H9 (cell line): Measurements from ENCODE around the gene SPTLC1. TPM values are rescaled to one million over a fixed set of nuclear protein-coding genes. Genes with fewer than 3 reads are reported as not detected.

Source experiments
- DNase-seq: peaks from one replicate; pipeline ENCODE4 v3.0.0-alpha.2; 2017
- H2AFZ ChIP-seq: one replicate; pipeline ENCODE4 v1.6.1; 2013; ENCODE audit warnings: mild to moderate bottlenecking, low read length, control low read depth, moderate library complexity
- H2AK5ac ChIP-seq: 2 replicates; pipeline ENCODE4 v1.6.1; 2013; ENCODE audit warnings: low read length, control low read depth, mixed read lengths; ENCODE audit not compliant: insufficient read length
- H2BK120ac ChIP-seq: one replicate; pipeline ENCODE4 v1.6.1; 2013; ENCODE audit warnings: low read depth, mild to moderate bottlenecking, low read length, control low read depth, inconsistent platforms; ENCODE audit not compliant: poor library complexity, severe bottlenecking
- H2BK12ac ChIP-seq: 2 replicates; pipeline ENCODE4 v1.6.1; 2013; ENCODE audit warnings: low read length, control low read depth, mixed read lengths, low read depth; ENCODE audit not compliant: insufficient read length
- H2BK15ac ChIP-seq: 2 replicates; pipeline ENCODE4 v1.6.1; 2013; ENCODE audit warnings: low read depth, low read length, control low read depth
- H2BK20ac ChIP-seq: one replicate; pipeline ENCODE4 v1.6.1; 2013; ENCODE audit warnings: low read depth, mild to moderate bottlenecking, low read length, control low read depth, inconsistent platforms; ENCODE audit not compliant: poor library complexity, severe bottlenecking
- H2BK5ac ChIP-seq: 2 replicates; pipeline ENCODE4 v1.6.1; 2013; ENCODE audit warnings: low read length, control low read depth, mixed read lengths; ENCODE audit not compliant: insufficient read length
- H3K14ac ChIP-seq: 2 replicates; pipeline ENCODE4 v1.6.1; 2013; ENCODE audit warnings: low read length, control low read depth; ENCODE audit not compliant: insufficient read depth
- H3K18ac ChIP-seq: 2 replicates; pipeline ENCODE4 v1.6.1; 2013; ENCODE audit warnings: low read depth, mild to moderate bottlenecking, mixed read lengths, low read length, control low read depth; ENCODE audit not compliant: insufficient read length
- H3K23ac ChIP-seq: 2 replicates; pipeline ENCODE4 v1.6.1; 2013; ENCODE audit warnings: low read length, control low read depth, mixed read lengths, low read depth; ENCODE audit not compliant: insufficient read length
- H3K23me2 ChIP-seq: 2 replicates; pipeline ENCODE4 v1.6.1; 2013; ENCODE audit warnings: low read depth, mild to moderate bottlenecking, mixed read lengths, low read length, control low read depth; ENCODE audit not compliant: insufficient read length, poor library complexity, severe bottlenecking
- H3K27ac ChIP-seq: 2 replicates; pipeline ENCODE4 v1.5.1; 2013; ENCODE audit warnings: low read length, control low read depth, mixed read lengths, low read depth; ENCODE audit not compliant: insufficient read length
- H3K27me3 ChIP-seq: 2 replicates; pipeline ENCODE4 v1.6.1; 2013; ENCODE audit warnings: low read length, control low read depth, inconsistent platforms; ENCODE audit not compliant: insufficient read depth
- H3K4ac ChIP-seq: 2 replicates; pipeline ENCODE4 v1.6.1; 2013; ENCODE audit warnings: low read depth, mild to moderate bottlenecking, control low read depth, inconsistent platforms, low read length, moderate library complexity
- H3K4me1 ChIP-seq: 2 replicates; pipeline ENCODE4 v1.6.1; 2013; ENCODE audit warnings: low read length, control low read depth, inconsistent platforms; ENCODE audit not compliant: insufficient read depth
- H3K4me2 ChIP-seq: 2 replicates; pipeline ENCODE4 v1.6.1; 2013; ENCODE audit warnings: low read length, control low read depth, mixed read lengths; ENCODE audit not compliant: insufficient read length, insufficient read depth
- H3K56ac ChIP-seq: 2 replicates; pipeline ENCODE4 v1.6.1; 2013; ENCODE audit warnings: low read depth, mild to moderate bottlenecking, mixed read lengths, low read length, control low read depth; ENCODE audit not compliant: insufficient read length
- H3K79me1 ChIP-seq: 2 replicates; pipeline ENCODE4 v1.6.1; 2013; ENCODE audit warnings: low read depth, mild to moderate bottlenecking, moderate library complexity, low read length, control low read depth, inconsistent platforms; ENCODE audit not compliant: insufficient read depth, poor library complexity, severe bottlenecking
- H3K79me2 ChIP-seq: 2 replicates; pipeline ENCODE4 v1.6.1; 2013; ENCODE audit warnings: low read length, control low read depth, inconsistent platforms; ENCODE audit not compliant: insufficient read depth
- H3K9ac ChIP-seq: 2 replicates; pipeline ENCODE4 v1.6.1; 2013; ENCODE audit warnings: low read length, control low read depth, mixed read lengths; ENCODE audit not compliant: insufficient read length; ENCODE audit errors: extremely low read depth
- H3K9me3 ChIP-seq: one replicate; pipeline ENCODE4 v1.6.1; 2013; ENCODE audit warnings: low read depth, low read length, inconsistent platforms; ENCODE audit not compliant: control insufficient read depth
- H3T11ph ChIP-seq: one replicate; pipeline ENCODE4 v1.6.1; 2013; ENCODE audit warnings: mild to moderate bottlenecking, low read length, control low read depth, inconsistent platforms
- H4K20me1 ChIP-seq: one replicate; pipeline ENCODE4 v1.6.1; 2013; ENCODE audit not compliant: control insufficient read depth, insufficient read length, insufficient read depth
- H4K5ac ChIP-seq: 2 replicates; pipeline ENCODE4 v1.6.1; 2013; ENCODE audit warnings: low read depth, mild to moderate bottlenecking, mixed read lengths, low read length, control low read depth; ENCODE audit not compliant: insufficient read length
- H4K8ac ChIP-seq: replicated peaks from 2 replicates; pipeline ENCODE4 v1.6.1; 2013; ENCODE audit warnings: low read length, control low read depth, mixed read lengths, low read depth; ENCODE audit not compliant: insufficient read length
- H4K91ac ChIP-seq: 2 replicates; pipeline ENCODE4 v1.6.1; 2013; ENCODE audit warnings: low read depth, mild to moderate bottlenecking, moderate library complexity, mixed read lengths, low read length, control low read depth; ENCODE audit not compliant: insufficient read length
- H3K27ac Mint-ChIP-seq, 3 experiments: 2 replicates in 2 of 3; 3 replicates in 1 of 3; pipeline ENCODE4 v1.8.0; 2020 to 2021; ENCODE audit warnings: mixed read lengths in 3 of 3, mild to moderate bottlenecking in 1 of 3, moderate library complexity in 1 of 3
- H3K27me3 Mint-ChIP-seq: 2 replicates; pipeline ENCODE4 v1.8.0; 2021; ENCODE audit warnings: low read depth, mild to moderate bottlenecking, moderate library complexity, mixed read lengths
- H3K36me3 Mint-ChIP-seq, 3 experiments: 2 replicates in 2 of 3; 3 replicates in 1 of 3; pipeline ENCODE4 v1.8.0; 2020 to 2021; ENCODE audit warnings: low read depth in 3 of 3, mixed read lengths in 3 of 3; ENCODE audit not compliant: insufficient read depth in 1 of 3
- H3K4me1 Mint-ChIP-seq, 2 experiments: 2 replicates each; pipeline ENCODE4 v1.8.0; 2020; ENCODE audit warnings: mixed read lengths in 2 of 2
- H3K4me3 Mint-ChIP-seq, 2 experiments: 2 replicates in 1 of 2; 3 replicates in 1 of 2; pipeline ENCODE4 v1.8.0; 2020 to 2021; ENCODE audit warnings: mild to moderate bottlenecking in 2 of 2, mixed read lengths in 2 of 2, moderate library complexity in 1 of 2
- H3K9me3 Mint-ChIP-seq, 2 experiments: 2 replicates in 1 of 2; 3 replicates in 1 of 2; pipeline ENCODE4 v1.8.0; 2020; ENCODE audit warnings: mild to moderate bottlenecking in 2 of 2, mixed read lengths in 2 of 2, moderate library complexity in 1 of 2
- CTCF ChIP-seq: fragments of 200-600 bp; sonication (generic); conservative IDR thresholded peaks from 3 replicates; pipeline ENCODE4 v1.8.0; 2021; ENCODE audit warnings: antibody characterized with exemption, mild to moderate bottlenecking
- WGBS: extraction: QIAGEN DNeasy Blood & Tissue Kit; methylation state at CpG from one replicate; pipeline ENCODE4 v1.1.7; 2013; ENCODE audit warnings: missing lambda C conversion rate, low lambda C conversion rate, mixed read lengths; ENCODE audit not compliant: insufficient read length; ENCODE audit errors: extremely low coverage; 5-methylcytosine and 5-hydroxymethylcytosine counted together
- total RNA-seq: library from RNA; stranded (reverse); gene quantifications from 2 replicates; pipeline ENCODE4 v1.2.1, GENCODE V29; 2021

Gene SPTLC1
- total RNA-seq, 1 experiment from 2014 or later, result 73.5 TPM

DNA sequence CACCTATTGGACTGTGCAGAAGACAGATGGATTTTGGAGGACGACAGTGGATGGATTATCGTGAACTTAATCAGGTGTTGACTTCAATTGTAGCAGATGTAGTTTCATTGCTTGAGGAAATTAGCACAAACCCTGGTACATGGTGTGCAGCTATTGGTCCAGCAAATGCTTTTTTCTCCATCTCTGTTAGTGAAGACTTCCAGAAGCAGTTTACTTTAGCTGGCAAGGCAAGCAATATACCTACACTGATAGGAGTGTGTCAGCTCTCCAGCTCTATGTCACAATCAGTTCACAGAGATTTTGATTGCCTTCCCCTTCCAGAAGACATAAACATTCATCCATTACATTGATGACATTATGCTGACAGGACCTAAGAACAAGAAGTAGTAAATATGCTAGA, 129.5 kb downstream of the SPTLC1 start:
- DNase-seq, result no peak
- H3K27me3 ChIP-seq, result no peaks in the 10 kb centered on the region
- H2BK120ac ChIP-seq, result no peak overlapping the region
- no peak overlapping the region for H3K4me3 Mint-ChIP-seq
- no peak overlapping the region for H2AK5ac ChIP-seq
- no peak for TF ChIP-seq CTCF
- no peak overlapping the region for H3K4me2 ChIP-seq
- no peaks in the 10 kb centered on the region for H3K23me2 ChIP-seq
- H3K14ac ChIP-seq, result no peak overlapping the region
- no peak overlapping the region for H3K27ac Mint-ChIP-seq
- H3K9me3 Mint-ChIP-seq, result peaks cover 11 to 28% of the 10 kb centered on the region in 2 experiments
- no peak overlapping the region for H2BK5ac ChIP-seq
- H3K4ac ChIP-seq, result no peak overlapping the region
- H2BK12ac ChIP-seq, result no peak overlapping the region
- H3K56ac ChIP-seq, result no peak overlapping the region
- H4K20me1 ChIP-seq, result no peaks in the 10 kb centered on the region
- no peak overlapping the region for H3K27ac ChIP-seq
- no peaks in the 10 kb centered on the region for H3K79me1 ChIP-seq
- H4K5ac ChIP-seq, result no peak overlapping the region
- H2BK15ac ChIP-seq, result no peak overlapping the region
- H3K27me3 Mint-ChIP-seq, result peaks cover 9% of the 10 kb centered on the region
- no peak overlapping the region for H2BK20ac ChIP-seq
- H3K36me3 Mint-ChIP-seq, result peaks cover 3 to 12% (median 6%) of the 10 kb centered on the region in 3 experiments
- no CpG with 5 or more reads among the region's 2 CpGs for WGBS
- no peaks in the 10 kb centered on the region for H3K9me3 ChIP-seq
- no peak overlapping the region for H3K9ac ChIP-seq
- no peak overlapping the region for H2AFZ ChIP-seq
- H3K79me2 ChIP-seq, result no peaks in the 10 kb centered on the region
- no peak overlapping the region for H3T11ph ChIP-seq
- no peak overlapping the region for H4K8ac ChIP-seq
- no peak overlapping the region for H3K23ac ChIP-seq
- no peaks in the 10 kb centered on the region for H3K4me1 Mint-ChIP-seq
- H4K91ac ChIP-seq, result no peak overlapping the region
- no peak overlapping the region for H3K18ac ChIP-seq
- no peaks in the 10 kb centered on the region for H3K4me1 ChIP-seq

Other genes starting within 250 kb of the SPTLC1 start
- 2.7 TPM in 2 replicates for gene ROR2, start 165.2 kb downstream of the SPTLC1 start, total RNA-seq
- gene IARS1, start 178.3 kb upstream of the SPTLC1 start, total RNA-seq, result 222 and 234 TPM in 2 replicates
- 42.1 and 48.4 TPM in 2 replicates for gene NOL8, start 209.9 kb upstream of the SPTLC1 start, total RNA-seq
- gene CENPP, start 210.5 kb upstream of the SPTLC1 start, total RNA-seq, result 8.9 and 9.1 TPM in 2 replicates